ENCODE results near the gene UBE3C.
"Not testable (repeated sequence)": the region's sequence is repeated elsewhere in the genome, so short reads cannot be mapped to it uniquely, and the experiment has no call there.

UBE3C gene

GRCh38 chr7:157158400-157158799 lies 19.7 kb downstream of the UBE3C start:
- in situ Hi-C loops (cut with MboI; ENCODE audit: low pct_unique_long_range_greater_than_20kb, low sequenced_read_pairs) = no loop called here
- DNase-seq = no peak

GRCh38 chr7:157159537-157159936 lies 20.8 kb downstream of the UBE3C start:
- in situ Hi-C loops (cut with MboI; ENCODE audit: low pct_unique_long_range_greater_than_20kb, low sequenced_read_pairs) = not testable (repeated sequence)

GRCh38 chr7:157160433-157160832 lies 21.7 kb downstream of the UBE3C start:
- DNase-seq = no peak
- in situ Hi-C loops (cut with MboI; ENCODE audit: low pct_unique_long_range_greater_than_20kb, low sequenced_read_pairs) = no loop called here

More at GRCh38 chr7:157159537-157159936, 20.8 kb downstream of the UBE3C start:
- not testable (repeated sequence) for DNase-seq

GRCh38 chr7:157165987-157166386 lies 27.3 kb downstream of the UBE3C start:
- peak; percentile 12 for DNase-seq
- in situ Hi-C loops (cut with MboI; ENCODE audit: low pct_unique_long_range_greater_than_20kb, low sequenced_read_pairs) = no loop called here

- in situ Hi-C loops (cut with MboI; ENCODE audit: low pct_unique_long_range_greater_than_20kb, low sequenced_read_pairs) = no loop called here
- no peak for DNase-seq
Measured at GRCh38 chr7:157168571-157168970, 29.8 kb downstream of the UBE3C start.

GRCh38 chr7:157176771-157177170 lies 38.0 kb downstream of the UBE3C start:
- in situ Hi-C loops (cut with MboI; ENCODE audit: low pct_unique_long_range_greater_than_20kb, low sequenced_read_pairs) = no loop called here
- DNase-seq = no peak

GRCh38 chr7:157177333-157177982 lies 38.7 kb downstream of the UBE3C start:
- no peak for DNase-seq
- in situ Hi-C loops (cut with MboI; ENCODE audit: low pct_unique_long_range_greater_than_20kb, low sequenced_read_pairs) = no loop called here

- no peak for DNase-seq
- in situ Hi-C loops (cut with MboI; ENCODE audit: low pct_unique_long_range_greater_than_20kb, low sequenced_read_pairs) = no loop called here
Measured at GRCh38 chr7:157177983-157178381, 39.3 kb downstream of the UBE3C start.

GRCh38 chr7:157183832-157184231 lies 45.1 kb downstream of the UBE3C start:
- no peak for DNase-seq
- in situ Hi-C loops (cut with MboI; ENCODE audit: low pct_unique_long_range_greater_than_20kb, low sequenced_read_pairs) = no loop called here

GRCh38 chr7:157188091-157188665 lies 49.5 kb downstream of the UBE3C start:
- in situ Hi-C loops (cut with MboI; ENCODE audit: low pct_unique_long_range_greater_than_20kb, low sequenced_read_pairs) = no loop called here
- DNase-seq = no peak

GRCh38 chr7:157189405-157189804 lies 50.7 kb downstream of the UBE3C start:
- no peak for DNase-seq
- in situ Hi-C loops (cut with MboI; ENCODE audit: low pct_unique_long_range_greater_than_20kb, low sequenced_read_pairs) = no loop called here

- in situ Hi-C loops (cut with MboI; ENCODE audit: low pct_unique_long_range_greater_than_20kb, low sequenced_read_pairs) = no loop called here
- no peak for DNase-seq
Measured at GRCh38 chr7:157192861-157193260, 54.1 kb downstream of the UBE3C start.

- in situ Hi-C loops (cut with MboI; ENCODE audit: low pct_unique_long_range_greater_than_20kb, low sequenced_read_pairs) = no loop called here
- DNase-seq = no peak
Measured at GRCh38 chr7:157193274-157193673, 54.5 kb downstream of the UBE3C start.

GRCh38 chr7:157194948-157195347 lies 56.2 kb downstream of the UBE3C start:
- in situ Hi-C loops (cut with MboI; ENCODE audit: low pct_unique_long_range_greater_than_20kb, low sequenced_read_pairs) = no loop called here
- no peak for DNase-seq

GRCh38 chr7:157195868-157196267 lies 57.1 kb downstream of the UBE3C start:
- no peak for DNase-seq
- in situ Hi-C loops (cut with MboI; ENCODE audit: low pct_unique_long_range_greater_than_20kb, low sequenced_read_pairs) = no loop called here

- DNase-seq = no peak
- in situ Hi-C loops (cut with MboI; ENCODE audit: low pct_unique_long_range_greater_than_20kb, low sequenced_read_pairs) = no loop called here
Measured at GRCh38 chr7:157204134-157204533, 65.4 kb downstream of the UBE3C start.

- in situ Hi-C loops (cut with MboI; ENCODE audit: low pct_unique_long_range_greater_than_20kb, low sequenced_read_pairs) = no loop called here
- no peak for DNase-seq
Measured at GRCh38 chr7:157205438-157205837, 66.7 kb downstream of the UBE3C start.

GRCh38 chr7:157208571-157209413 lies 70.1 kb downstream of the UBE3C start:
- in situ Hi-C loops (cut with MboI; ENCODE audit: low pct_unique_long_range_greater_than_20kb, low sequenced_read_pairs) = no loop called here
- no peak for DNase-seq

GRCh38 chr7:157210682-157211081 lies 72.0 kb downstream of the UBE3C start:
- DNase-seq = no peak
- in situ Hi-C loops (cut with MboI; ENCODE audit: low pct_unique_long_range_greater_than_20kb, low sequenced_read_pairs) = no loop called here

GRCh38 chr7:157211690-157212089 lies 73.0 kb downstream of the UBE3C start:
- DNase-seq = no peak
- in situ Hi-C loops (cut with MboI; ENCODE audit: low pct_unique_long_range_greater_than_20kb, low sequenced_read_pairs) = no loop called here
